Colonic mucosa (tissue), 4 donors: Measurements from ENCODE around the gene EFCAB11. TPM values are rescaled to one million over a fixed set of nuclear protein-coding genes. Genes with fewer than 3 reads are reported as not detected.

ENCODE experiments used
- DNase-seq: peaks from one replicate; pipeline ENCODE4 v3.0.0-alpha.2; 2020
- H3K27ac ChIP-seq: fragments of 200-600 bp; one replicate; pipeline ENCODE4 v1.8.0; 2021
- H3K27me3 ChIP-seq: fragments of 200-600 bp; one replicate; pipeline ENCODE4 v1.8.0; 2021
- H3K36me3 ChIP-seq: fragments of 200-600 bp; one replicate; pipeline ENCODE4 v1.8.0; 2021
- H3K4me1 ChIP-seq: fragments of 200-600 bp; one replicate; pipeline ENCODE4 v1.8.0; 2021; ENCODE audit warnings: mild to moderate bottlenecking
- H3K4me3 ChIP-seq: fragments of 200-600 bp; one replicate; pipeline ENCODE4 v1.8.0; 2021
- H3K9ac ChIP-seq, 2 donors: one replicate each; pipeline ENCODE4 v1.7.0; 2013; ENCODE audit warnings: control low read depth in 2 of 2, low read depth in 2 of 2, low read length in 2 of 2
- H3K9me3 ChIP-seq: fragments of 200-600 bp; one replicate; pipeline ENCODE4 v1.8.0; 2021
- CTCF ChIP-seq: fragments of 200-600 bp; IDR thresholded peaks from one replicate; pipeline ENCODE4 v1.8.0; 2022; ENCODE audit warnings: antibody characterized with exemption, mild to moderate bottlenecking
- intact Hi-C: fragments of 100-400 bp; cut with DNase I; formaldehyde crosslinking; loops from one replicate; pipeline ENCODE4 v1.14.1; 2022
- total RNA-seq, 2 donors: library from RNA; stranded (reverse); fragmentation: NEBNext Ultra II Directional in 1 of 2; extraction: Animal tissue kit (Norgen Biotek cat#: 25700) in 1 of 2; gene quantifications; one replicate each; pipeline ENCODE4 v1.2.1, GENCODE V29; 2021
- donor health status: healthy.
- donor health status: DM: no; HTN: no; CAD: no.
- donor health status: DM: no; HTN: no; CAD: no.

Gene EFCAB11
- total RNA-seq, 2 donors from 2014 or later, result 12.1 to 14.1 TPM

GRCh38 chr14:89927186-89927865 lies 27.2 kb downstream of the EFCAB11 start:
- H3K36me3 ChIP-seq, result no peaks in the 10 kb centered on the region
- TF ChIP-seq CTCF, result no peak
- H3K9me3 ChIP-seq, result no peaks in the 10 kb centered on the region
- H3K4me1 ChIP-seq, result no peaks in the 10 kb centered on the region
- DNase-seq, result no peak
- intact Hi-C loops, result no loop called here
- H3K4me3 ChIP-seq, result no peak overlapping the region
- no peak overlapping the region for H3K9ac ChIP-seq
- H3K27me3 ChIP-seq, result no peaks in the 10 kb centered on the region
- no peak overlapping the region for H3K27ac ChIP-seq

GRCh38 chr14:89926694-89927093 lies 27.8 kb downstream of the EFCAB11 start:
- Histone ChIP-seq H3K27ac (no peak overlapping the region), H3K9ac (no peak overlapping the region), H3K4me3 (no peak overlapping the region), H3K36me3 (no peaks in the 10 kb centered on the region), H3K9me3 (no peaks in the 10 kb centered on the region), H3K27me3 (no peaks in the 10 kb centered on the region), H3K4me1 (no peaks in the 10 kb centered on the region)
- intact Hi-C loops, result no loop called here
- no peak for DNase-seq
- TF ChIP-seq CTCF, result no peak

GRCh38 chr14:89924268-89924667 lies 30.3 kb downstream of the EFCAB11 start:
- H3K27me3 ChIP-seq, result no peaks in the 10 kb centered on the region
- H3K4me1 ChIP-seq, result no peaks in the 10 kb centered on the region
- H3K4me3 ChIP-seq, result no peak overlapping the region
- no peak overlapping the region for H3K27ac ChIP-seq
- H3K9ac ChIP-seq, result no peak overlapping the region
- H3K9me3 ChIP-seq, result no peaks in the 10 kb centered on the region
- intact Hi-C loops, result no loop called here
- no peaks in the 10 kb centered on the region for H3K36me3 ChIP-seq
- no peak for DNase-seq
- TF ChIP-seq CTCF, result no peak

- TF ChIP-seq CTCF, result no peak
- intact Hi-C loops, result no loop called here
- no peak overlapping the region for H3K9ac ChIP-seq
Measured at GRCh38 chr14:89922031-89922907, 32.3 kb downstream of the EFCAB11 start.

GRCh38 chr14:89921346-89921745 lies 33.2 kb downstream of the EFCAB11 start:
- Histone ChIP-seq H3K4me3 (no peak overlapping the region), H3K4me1 (no peaks in the 10 kb centered on the region), H3K9ac (no peak overlapping the region), H3K27me3 (no peaks in the 10 kb centered on the region), H3K27ac (no peak overlapping the region), H3K36me3 (no peaks in the 10 kb centered on the region), H3K9me3 (no peaks in the 10 kb centered on the region)
- no peak for DNase-seq
- intact Hi-C loops, result no loop called here
- TF ChIP-seq CTCF, result no peak

More at GRCh38 chr14:89922031-89922907, 32.3 kb downstream of the EFCAB11 start:
- DNase-seq, result no peak
- no peak overlapping the region for H3K4me3 ChIP-seq
- no peaks in the 10 kb centered on the region for H3K36me3 ChIP-seq
- no peaks in the 10 kb centered on the region for H3K9me3 ChIP-seq
- H3K27me3 ChIP-seq, result no peaks in the 10 kb centered on the region
- H3K4me1 ChIP-seq, result no peaks in the 10 kb centered on the region
- no peak overlapping the region for H3K27ac ChIP-seq
